ENCODE measurements around the gene LMX1B. TPM values are rescaled to one million over a fixed set of nuclear protein-coding genes. Genes with fewer than 3 reads are reported as not detected.

LMX1B gene
- polyA plus RNA-seq, 1 donor from 2014 or later = not detected

DNA sequence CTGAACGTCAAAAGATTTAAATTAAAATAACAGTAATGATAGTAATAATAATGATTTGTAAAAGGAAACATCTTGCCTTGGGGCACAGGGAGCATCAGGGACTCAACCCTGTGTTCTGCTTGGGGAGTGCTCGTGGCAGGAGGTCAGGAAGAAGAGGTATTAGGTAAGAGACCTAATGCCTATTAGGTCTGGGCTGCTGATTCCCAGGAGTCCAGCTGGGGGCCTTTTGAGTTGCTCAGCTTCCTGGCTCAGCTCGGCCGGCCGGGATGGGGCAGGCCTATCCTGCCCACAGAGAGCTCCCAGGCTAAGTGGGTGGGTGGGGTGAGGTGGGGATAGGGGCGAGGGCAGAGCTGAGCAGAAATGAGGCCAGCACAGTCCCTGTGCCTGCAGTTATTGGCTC, 17.5 kb downstream of the LMX1B start:
- Histone ChIP-seq H3K9me3 (ENCODE audit: low read length) (no peaks in the 10 kb centered on the region), H3F3A (ENCODE audit: insufficient read depth, low read length, poor library complexity, severe bottlenecking) (no peaks in the 10 kb centered on the region), H3K4me3 (ENCODE audit: low read length) (no peak overlapping the region), H3K27ac (ENCODE audit: low read length) (no peak overlapping the region), H4K20me1 (ENCODE audit: insufficient read depth) (no peaks in the 10 kb centered on the region), H3K79me2 (replicated peaks; ENCODE audit: insufficient read depth, low read length) (no peaks in the 10 kb centered on the region), H3K4me2 (ENCODE audit: low read length) (no peak overlapping the region), H3K27me3 (ENCODE audit: insufficient read depth, low read depth, low read length) (peaks cover 64% of the 10 kb centered on the region), H2AFZ (ENCODE audit: low read depth, low read length) (no peak overlapping the region), H3K36me3 (ENCODE audit: insufficient read depth, low read length) (no peaks in the 10 kb centered on the region), H3K9me2 (ENCODE audit: insufficient read depth, low read length) (no peaks in the 10 kb centered on the region), H3K9ac (ENCODE audit: low read length) (no peak overlapping the region)
- no peak for TF ChIP-seq MXI1 (conservative IDR thresholded peaks at IDR 0.05; ENCODE audit: poor library complexity, severe bottlenecking)
- TF ChIP-seq, protein P1, sequence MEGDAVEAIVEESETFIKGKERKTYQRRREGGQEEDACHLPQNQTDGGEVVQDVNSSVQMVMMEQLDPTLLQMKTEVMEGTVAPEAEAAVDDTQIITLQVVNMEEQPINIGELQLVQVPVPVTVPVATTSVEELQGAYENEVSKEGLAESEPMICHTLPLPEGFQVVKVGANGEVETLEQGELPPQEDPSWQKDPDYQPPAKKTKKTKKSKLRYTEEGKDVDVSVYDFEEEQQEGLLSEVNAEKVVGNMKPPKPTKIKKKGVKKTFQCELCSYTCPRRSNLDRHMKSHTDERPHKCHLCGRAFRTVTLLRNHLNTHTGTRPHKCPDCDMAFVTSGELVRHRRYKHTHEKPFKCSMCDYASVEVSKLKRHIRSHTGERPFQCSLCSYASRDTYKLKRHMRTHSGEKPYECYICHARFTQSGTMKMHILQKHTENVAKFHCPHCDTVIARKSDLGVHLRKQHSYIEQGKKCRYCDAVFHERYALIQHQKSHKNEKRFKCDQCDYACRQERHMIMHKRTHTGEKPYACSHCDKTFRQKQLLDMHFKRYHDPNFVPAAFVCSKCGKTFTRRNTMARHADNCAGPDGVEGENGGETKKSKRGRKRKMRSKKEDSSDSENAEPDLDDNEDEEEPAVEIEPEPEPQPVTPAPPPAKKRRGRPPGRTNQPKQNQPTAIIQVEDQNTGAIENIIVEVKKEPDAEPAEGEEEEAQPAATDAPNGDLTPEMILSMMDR (IDR thresholded peaks at IDR 0.05; ENCODE audit: poor library complexity, severe bottlenecking) = no peak
- no peak for TF ChIP-seq RAD21 (conservative IDR thresholded peaks at IDR 0.05)
- no peak for TF ChIP-seq TAF1 (IDR thresholded peaks at IDR 0.05; ENCODE audit: low read depth)
- no peak for TF ChIP-seq EZH2 (IDR thresholded peaks at IDR 0.05; ENCODE audit: borderline replicate concordance, insufficient read depth, low read length, poor library complexity, severe bottlenecking)
- TF ChIP-seq EP300 (conservative IDR thresholded peaks at IDR 0.05; ENCODE audit: poor library complexity, severe bottlenecking) = no peak
- TF ChIP-seq POLR2AphosphoS5 (IDR thresholded peaks at IDR 0.05) = no peak
- TF ChIP-seq SMC3 (conservative IDR thresholded peaks at IDR 0.05; ENCODE audit: poor library complexity) = no peak
- TF ChIP-seq, protein P2, sequence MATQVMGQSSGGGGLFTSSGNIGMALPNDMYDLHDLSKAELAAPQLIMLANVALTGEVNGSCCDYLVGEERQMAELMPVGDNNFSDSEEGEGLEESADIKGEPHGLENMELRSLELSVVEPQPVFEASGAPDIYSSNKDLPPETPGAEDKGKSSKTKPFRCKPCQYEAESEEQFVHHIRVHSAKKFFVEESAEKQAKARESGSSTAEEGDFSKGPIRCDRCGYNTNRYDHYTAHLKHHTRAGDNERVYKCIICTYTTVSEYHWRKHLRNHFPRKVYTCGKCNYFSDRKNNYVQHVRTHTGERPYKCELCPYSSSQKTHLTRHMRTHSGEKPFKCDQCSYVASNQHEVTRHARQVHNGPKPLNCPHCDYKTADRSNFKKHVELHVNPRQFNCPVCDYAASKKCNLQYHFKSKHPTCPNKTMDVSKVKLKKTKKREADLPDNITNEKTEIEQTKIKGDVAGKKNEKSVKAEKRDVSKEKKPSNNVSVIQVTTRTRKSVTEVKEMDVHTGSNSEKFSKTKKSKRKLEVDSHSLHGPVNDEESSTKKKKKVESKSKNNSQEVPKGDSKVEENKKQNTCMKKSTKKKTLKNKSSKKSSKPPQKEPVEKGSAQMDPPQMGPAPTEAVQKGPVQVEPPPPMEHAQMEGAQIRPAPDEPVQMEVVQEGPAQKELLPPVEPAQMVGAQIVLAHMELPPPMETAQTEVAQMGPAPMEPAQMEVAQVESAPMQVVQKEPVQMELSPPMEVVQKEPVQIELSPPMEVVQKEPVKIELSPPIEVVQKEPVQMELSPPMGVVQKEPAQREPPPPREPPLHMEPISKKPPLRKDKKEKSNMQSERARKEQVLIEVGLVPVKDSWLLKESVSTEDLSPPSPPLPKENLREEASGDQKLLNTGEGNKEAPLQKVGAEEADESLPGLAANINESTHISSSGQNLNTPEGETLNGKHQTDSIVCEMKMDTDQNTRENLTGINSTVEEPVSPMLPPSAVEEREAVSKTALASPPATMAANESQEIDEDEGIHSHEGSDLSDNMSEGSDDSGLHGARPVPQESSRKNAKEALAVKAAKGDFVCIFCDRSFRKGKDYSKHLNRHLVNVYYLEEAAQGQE (IDR thresholded peaks at IDR 0.05; ENCODE audit: borderline replicate concordance) = no peak

DNA sequence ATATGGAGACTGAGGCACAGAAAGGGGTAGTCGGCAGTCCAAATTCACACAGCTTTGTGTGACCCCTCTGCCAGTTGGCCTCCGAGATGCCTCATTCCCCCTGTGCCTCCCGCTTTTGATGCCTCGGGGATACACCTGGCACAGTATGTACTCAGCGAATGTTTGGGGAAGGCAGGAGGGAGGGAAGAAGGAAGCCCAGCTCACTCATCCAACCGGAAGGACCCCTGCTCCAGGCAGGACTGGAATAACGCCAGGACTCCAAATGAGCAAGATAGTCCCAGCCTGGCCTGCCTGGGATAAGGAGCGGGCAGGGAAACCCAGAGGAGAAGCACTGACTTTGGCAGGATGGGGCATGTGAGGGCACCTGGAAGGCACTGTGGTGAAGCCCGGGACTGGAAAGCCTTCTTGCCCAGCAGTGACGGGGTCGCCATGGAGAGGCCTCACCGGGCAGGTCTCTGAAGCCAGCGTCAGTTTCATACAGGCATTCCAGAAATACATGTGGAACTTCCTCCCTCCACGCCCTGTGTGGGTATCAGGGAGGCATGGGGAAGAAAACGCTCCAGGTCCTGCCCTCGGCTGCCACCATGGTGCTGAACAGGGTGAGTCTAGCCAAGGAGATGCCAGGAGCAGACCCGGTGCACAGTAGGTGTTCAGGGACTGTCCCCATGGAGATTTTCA, 20.3 kb downstream of the LMX1B start:
- Histone ChIP-seq H3K9me3 (ENCODE audit: low read length) (no peaks in the 10 kb centered on the region), H3K79me2 (replicated peaks; ENCODE audit: insufficient read depth, low read length) (no peaks in the 10 kb centered on the region), H3K4me2 (ENCODE audit: low read length) (no peak overlapping the region), H3F3A (ENCODE audit: insufficient read depth, low read length, poor library complexity, severe bottlenecking) (no peaks in the 10 kb centered on the region), H3K27me3 (ENCODE audit: insufficient read depth, low read depth, low read length) (peaks cover 40% of the 10 kb centered on the region), H3K36me3 (ENCODE audit: insufficient read depth, low read length) (no peaks in the 10 kb centered on the region), H3K27ac (ENCODE audit: low read length) (no peak overlapping the region), H4K20me1 (ENCODE audit: insufficient read depth) (no peaks in the 10 kb centered on the region), H2AFZ (ENCODE audit: low read depth, low read length) (no peak overlapping the region), H3K4me3 (ENCODE audit: low read length) (no peak overlapping the region), H3K9ac (ENCODE audit: low read length) (no peak overlapping the region), H3K9me2 (ENCODE audit: insufficient read depth, low read length) (no peaks in the 10 kb centered on the region)
- TF ChIP-seq SMC3 (conservative IDR thresholded peaks at IDR 0.05; ENCODE audit: poor library complexity) (no peak), EZH2 (IDR thresholded peaks at IDR 0.05; ENCODE audit: borderline replicate concordance, insufficient read depth, low read length, poor library complexity, severe bottlenecking) (no peak), POLR2AphosphoS5 (IDR thresholded peaks at IDR 0.05) (no peak), EP300 (conservative IDR thresholded peaks at IDR 0.05; ENCODE audit: poor library complexity, severe bottlenecking) (no peak), TAF1 (IDR thresholded peaks at IDR 0.05; ENCODE audit: low read depth) (no peak), RAD21 (conservative IDR thresholded peaks at IDR 0.05) (no peak), MXI1 (conservative IDR thresholded peaks at IDR 0.05; ENCODE audit: poor library complexity, severe bottlenecking) (no peak)
- TF ChIP-seq, protein P1 (IDR thresholded peaks at IDR 0.05; ENCODE audit: poor library complexity, severe bottlenecking) = no peak
- TF ChIP-seq, protein P2 (IDR thresholded peaks at IDR 0.05; ENCODE audit: borderline replicate concordance) = no peak

All from neural cell (in vitro differentiated cells).